Measurements from ENCODE around the gene C16orf82. TPM values are rescaled to one million over a fixed set of nuclear protein-coding genes. Genes with fewer than 3 reads are reported as not detected.

Gene C16orf82
- polyA plus RNA-seq, 1 donor from 2014 or later = not detected

DNA sequence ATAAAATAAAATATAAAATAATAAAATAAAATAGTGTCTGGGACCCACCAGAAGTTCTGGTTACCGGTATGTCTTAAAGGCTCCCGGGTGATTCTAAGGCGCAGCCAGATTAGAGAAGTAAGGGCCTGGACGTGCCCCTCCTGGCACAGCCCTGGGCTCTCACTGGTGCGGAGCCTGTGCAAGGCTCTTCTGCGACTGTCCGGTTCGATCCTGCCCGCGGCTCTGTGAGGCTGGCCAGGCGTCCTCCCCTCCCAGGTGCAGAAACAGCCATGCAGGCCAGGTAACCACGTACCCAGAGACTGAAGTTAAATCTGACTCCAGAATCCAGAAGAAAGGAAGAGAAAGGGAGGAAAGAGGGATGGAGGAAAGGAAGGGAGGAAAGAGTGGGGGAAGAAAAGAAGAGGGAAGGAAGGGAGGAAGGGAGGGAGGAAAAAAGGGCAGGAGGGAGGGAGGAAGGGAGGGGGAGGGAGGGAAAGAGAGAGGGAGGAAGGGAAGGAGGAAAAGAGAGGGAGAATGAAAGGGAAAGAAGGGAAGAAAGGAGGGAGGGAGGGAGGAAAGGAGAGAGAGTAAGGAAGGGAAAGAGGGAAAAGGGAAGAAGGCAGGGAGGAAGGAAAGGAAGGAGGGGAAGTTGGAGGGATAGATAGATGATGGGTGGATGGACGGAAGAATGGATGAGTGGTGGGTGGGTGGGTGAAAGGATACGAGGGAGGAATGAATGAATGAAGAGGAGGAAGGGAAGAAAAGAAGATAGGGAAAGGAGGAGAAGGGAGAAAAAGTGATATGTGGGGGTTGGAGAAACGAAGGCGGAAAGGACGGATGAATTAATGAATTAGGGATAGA, 42.3 kb downstream of the C16orf82 start:
- Histone ChIP-seq H2AFZ (ENCODE audit: low read depth, low read length) (no peak overlapping the region), H3K36me3 (ENCODE audit: insufficient read depth, low read length) (no peaks in the 10 kb centered on the region), H3K9me3 (ENCODE audit: low read length) (no peaks in the 10 kb centered on the region), H3F3A (ENCODE audit: insufficient read depth, low read length, poor library complexity, severe bottlenecking) (no peaks in the 10 kb centered on the region), H4K20me1 (ENCODE audit: insufficient read depth) (no peaks in the 10 kb centered on the region), H3K9me2 (ENCODE audit: insufficient read depth, low read length) (no peaks in the 10 kb centered on the region), H3K27ac (ENCODE audit: low read length) (no peak overlapping the region), H3K79me2 (replicated peaks; ENCODE audit: insufficient read depth, low read length) (no peaks in the 10 kb centered on the region), H3K9ac (ENCODE audit: low read length) (peak overlapping the region; percentile 60), H3K4me3 (ENCODE audit: low read length) (peak overlapping the region; percentile 63), H3K27me3 (ENCODE audit: insufficient read depth, low read depth, low read length) (no peaks in the 10 kb centered on the region), H3K4me2 (ENCODE audit: low read length) (no peak overlapping the region)
- TF ChIP-seq, protein P1, sequence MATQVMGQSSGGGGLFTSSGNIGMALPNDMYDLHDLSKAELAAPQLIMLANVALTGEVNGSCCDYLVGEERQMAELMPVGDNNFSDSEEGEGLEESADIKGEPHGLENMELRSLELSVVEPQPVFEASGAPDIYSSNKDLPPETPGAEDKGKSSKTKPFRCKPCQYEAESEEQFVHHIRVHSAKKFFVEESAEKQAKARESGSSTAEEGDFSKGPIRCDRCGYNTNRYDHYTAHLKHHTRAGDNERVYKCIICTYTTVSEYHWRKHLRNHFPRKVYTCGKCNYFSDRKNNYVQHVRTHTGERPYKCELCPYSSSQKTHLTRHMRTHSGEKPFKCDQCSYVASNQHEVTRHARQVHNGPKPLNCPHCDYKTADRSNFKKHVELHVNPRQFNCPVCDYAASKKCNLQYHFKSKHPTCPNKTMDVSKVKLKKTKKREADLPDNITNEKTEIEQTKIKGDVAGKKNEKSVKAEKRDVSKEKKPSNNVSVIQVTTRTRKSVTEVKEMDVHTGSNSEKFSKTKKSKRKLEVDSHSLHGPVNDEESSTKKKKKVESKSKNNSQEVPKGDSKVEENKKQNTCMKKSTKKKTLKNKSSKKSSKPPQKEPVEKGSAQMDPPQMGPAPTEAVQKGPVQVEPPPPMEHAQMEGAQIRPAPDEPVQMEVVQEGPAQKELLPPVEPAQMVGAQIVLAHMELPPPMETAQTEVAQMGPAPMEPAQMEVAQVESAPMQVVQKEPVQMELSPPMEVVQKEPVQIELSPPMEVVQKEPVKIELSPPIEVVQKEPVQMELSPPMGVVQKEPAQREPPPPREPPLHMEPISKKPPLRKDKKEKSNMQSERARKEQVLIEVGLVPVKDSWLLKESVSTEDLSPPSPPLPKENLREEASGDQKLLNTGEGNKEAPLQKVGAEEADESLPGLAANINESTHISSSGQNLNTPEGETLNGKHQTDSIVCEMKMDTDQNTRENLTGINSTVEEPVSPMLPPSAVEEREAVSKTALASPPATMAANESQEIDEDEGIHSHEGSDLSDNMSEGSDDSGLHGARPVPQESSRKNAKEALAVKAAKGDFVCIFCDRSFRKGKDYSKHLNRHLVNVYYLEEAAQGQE (IDR thresholded peaks at IDR 0.05; ENCODE audit: borderline replicate concordance) = no peak
- TF ChIP-seq SMC3 (conservative IDR thresholded peaks at IDR 0.05; ENCODE audit: poor library complexity) = no peak
- TF ChIP-seq POLR2AphosphoS5 (IDR thresholded peaks at IDR 0.05) = no peak
- TF ChIP-seq RAD21 (conservative IDR thresholded peaks at IDR 0.05) = no peak
- TF ChIP-seq, protein P2, sequence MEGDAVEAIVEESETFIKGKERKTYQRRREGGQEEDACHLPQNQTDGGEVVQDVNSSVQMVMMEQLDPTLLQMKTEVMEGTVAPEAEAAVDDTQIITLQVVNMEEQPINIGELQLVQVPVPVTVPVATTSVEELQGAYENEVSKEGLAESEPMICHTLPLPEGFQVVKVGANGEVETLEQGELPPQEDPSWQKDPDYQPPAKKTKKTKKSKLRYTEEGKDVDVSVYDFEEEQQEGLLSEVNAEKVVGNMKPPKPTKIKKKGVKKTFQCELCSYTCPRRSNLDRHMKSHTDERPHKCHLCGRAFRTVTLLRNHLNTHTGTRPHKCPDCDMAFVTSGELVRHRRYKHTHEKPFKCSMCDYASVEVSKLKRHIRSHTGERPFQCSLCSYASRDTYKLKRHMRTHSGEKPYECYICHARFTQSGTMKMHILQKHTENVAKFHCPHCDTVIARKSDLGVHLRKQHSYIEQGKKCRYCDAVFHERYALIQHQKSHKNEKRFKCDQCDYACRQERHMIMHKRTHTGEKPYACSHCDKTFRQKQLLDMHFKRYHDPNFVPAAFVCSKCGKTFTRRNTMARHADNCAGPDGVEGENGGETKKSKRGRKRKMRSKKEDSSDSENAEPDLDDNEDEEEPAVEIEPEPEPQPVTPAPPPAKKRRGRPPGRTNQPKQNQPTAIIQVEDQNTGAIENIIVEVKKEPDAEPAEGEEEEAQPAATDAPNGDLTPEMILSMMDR (IDR thresholded peaks at IDR 0.05; ENCODE audit: poor library complexity, severe bottlenecking) = no peak
- no peak for TF ChIP-seq EZH2 (IDR thresholded peaks at IDR 0.05; ENCODE audit: borderline replicate concordance, insufficient read depth, low read length, poor library complexity, severe bottlenecking)
- no peak for TF ChIP-seq TAF1 (IDR thresholded peaks at IDR 0.05; ENCODE audit: low read depth)
- TF ChIP-seq MXI1 (conservative IDR thresholded peaks at IDR 0.05; ENCODE audit: poor library complexity, severe bottlenecking) = no peak
- no peak for TF ChIP-seq EP300 (conservative IDR thresholded peaks at IDR 0.05; ENCODE audit: poor library complexity, severe bottlenecking)

DNA sequence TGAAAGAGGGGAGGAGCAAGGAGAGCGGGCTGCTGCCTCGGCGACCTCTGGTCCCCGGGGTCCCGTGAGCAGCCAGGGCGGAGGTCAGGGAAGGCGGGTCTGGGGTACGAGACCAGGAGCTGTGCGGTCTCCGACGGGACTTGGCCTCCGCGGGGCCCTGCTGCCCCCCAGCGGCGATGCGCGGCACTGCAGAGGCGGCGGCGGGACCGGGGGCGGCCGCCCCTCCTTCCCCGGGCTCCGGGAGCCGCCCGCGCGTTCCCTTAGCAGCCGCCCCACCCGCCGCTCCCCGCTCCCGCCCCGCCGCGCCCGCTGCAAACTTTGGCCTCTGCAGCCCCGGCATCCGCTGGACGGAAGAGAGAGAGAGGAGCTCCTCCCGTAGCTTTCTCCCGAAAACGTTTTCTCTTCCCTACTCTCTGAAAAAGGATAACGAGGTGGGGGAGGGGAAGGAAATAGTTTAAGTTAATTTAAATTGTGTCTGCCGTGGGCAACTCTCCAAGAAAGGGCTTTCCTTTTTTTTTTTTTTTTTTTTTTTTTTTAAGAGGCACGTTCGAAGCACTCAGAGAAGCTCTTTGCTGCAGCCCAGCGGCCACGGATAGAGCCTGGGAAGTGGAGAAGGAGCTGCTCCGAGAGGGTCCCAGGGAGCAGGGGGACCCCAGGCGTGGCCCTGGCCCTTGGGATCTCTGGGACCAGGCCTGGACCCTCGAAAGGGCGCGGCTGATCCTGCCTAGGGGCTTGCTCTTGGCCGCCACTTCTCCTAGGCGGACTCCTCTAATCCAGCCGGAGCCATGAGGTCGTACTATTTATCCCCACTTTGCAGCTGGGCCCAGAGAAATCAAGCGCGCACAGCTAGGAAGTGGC, 43.2 kb downstream of the C16orf82 start:
- Histone ChIP-seq H3K27ac (ENCODE audit: low read length) (peak overlapping the region; percentile 28), H4K20me1 (ENCODE audit: insufficient read depth) (no peaks in the 10 kb centered on the region), H3K79me2 (replicated peaks; ENCODE audit: insufficient read depth, low read length) (no peaks in the 10 kb centered on the region), H3K9ac (ENCODE audit: low read length) (peak overlapping the region; percentile 60), H3K27me3 (ENCODE audit: insufficient read depth, low read depth, low read length) (no peaks in the 10 kb centered on the region), H3K4me3 (ENCODE audit: low read length) (peak overlapping the region; percentile 63), H3F3A (ENCODE audit: insufficient read depth, low read length, poor library complexity, severe bottlenecking) (no peaks in the 10 kb centered on the region), H3K36me3 (ENCODE audit: insufficient read depth, low read length) (no peaks in the 10 kb centered on the region), H3K9me2 (ENCODE audit: insufficient read depth, low read length) (no peaks in the 10 kb centered on the region), H3K4me2 (ENCODE audit: low read length) (peak overlapping the region; percentile 48), H2AFZ (ENCODE audit: low read depth, low read length) (no peak overlapping the region), H3K9me3 (ENCODE audit: low read length) (no peaks in the 10 kb centered on the region)
- TF ChIP-seq, protein P1 (IDR thresholded peaks at IDR 0.05; ENCODE audit: borderline replicate concordance) = no peak
- TF ChIP-seq EP300 (conservative IDR thresholded peaks at IDR 0.05; ENCODE audit: poor library complexity, severe bottlenecking) (no peak), RAD21 (conservative IDR thresholded peaks at IDR 0.05) (peak; percentile 91), TAF1 (IDR thresholded peaks at IDR 0.05; ENCODE audit: low read depth) (no peak), POLR2AphosphoS5 (IDR thresholded peaks at IDR 0.05) (no peak), EZH2 (IDR thresholded peaks at IDR 0.05; ENCODE audit: borderline replicate concordance, insufficient read depth, low read length, poor library complexity, severe bottlenecking) (no peak), SMC3 (conservative IDR thresholded peaks at IDR 0.05; ENCODE audit: poor library complexity) (peak; percentile 86), MXI1 (conservative IDR thresholded peaks at IDR 0.05; ENCODE audit: poor library complexity, severe bottlenecking) (no peak)
- TF ChIP-seq, protein P2 (IDR thresholded peaks at IDR 0.05; ENCODE audit: poor library complexity, severe bottlenecking) = peak; percentile 79

All from neural cell (in vitro differentiated cells).